GM12878 (cell line): Measurements from ENCODE around the gene EPM2AIP1. TPM values are rescaled to one million over a fixed set of nuclear protein-coding genes. Genes with fewer than 3 reads are reported as not detected.

ENCODE experiments used
- BCL3 ChIP-seq: IDR thresholded peaks from 2 replicates; pipeline ENCODE4 v1.6.1; 2011; ENCODE audit warnings: borderline replicate concordance, low read depth, mild to moderate bottlenecking, moderate library complexity, low read length; ENCODE audit not compliant: insufficient read depth, poor library complexity, severe bottlenecking
- EED ChIP-seq: sonication (generic); IDR thresholded peaks from 2 replicates; pipeline ENCODE4 v1.6.1; 2016; ENCODE audit warnings: antibody characterized with exemption, low read depth
- ZBED1 ChIP-seq: IDR thresholded peaks from 2 replicates; pipeline ENCODE4 v1.6.1; 2016; ENCODE audit warnings: borderline replicate concordance
- ZNF217 ChIP-seq: fragments of 450-650 bp; IDR thresholded peaks from 2 replicates; pipeline ENCODE4 v1.6.1; 2017; ENCODE audit warnings: antibody characterized with exemption, mild to moderate bottlenecking
- polyA plus RNA-seq, 11 experiments: library from polyadenylated mRNA; depleted of rRNA in 4 of 11; unstranded in 6 of 11; stranded (reverse) in 5 of 11; fragments of >200 nt; fragmentation: Nextera tagmentation in 4 of 11; fragmentation: Illumina TruSeq in 1 of 11; extraction: Ambion mirVana in 4 of 11; extraction: Trizol in 1 of 11; gene quantifications; 1 replicate in 1 of 11; 2 replicates in 10 of 11; pipeline versions ENCODE4 v1.2.1 to v1.2.3, GENCODE V29; 2011 to 2016; ENCODE audit warnings: inconsistent platforms in 2 of 11, missing spikeins in 2 of 11, low read depth in 1 of 11
- total RNA-seq, 4 experiments: library from RNA; depleted of rRNA in 3 of 4; stranded (reverse); fragments of >200 nt in 3 of 4; fragmentation: Illumina TruSeq in 1 of 4; extraction: Trizol in 1 of 4; gene quantifications; 2 replicates each; pipeline versions ENCODE4 v1.2.1 to v1.2.3, GENCODE V29; 2013 to 2021
- TF ChIP-seq, protein P1 (sequence below): fragments of 450-650 bp; formaldehyde crosslinking; IDR thresholded peaks from 2 replicates; pipeline ENCODE4 v1.4.0; 2020; ENCODE audit warnings: mild to moderate bottlenecking, moderate library complexity
- TF ChIP-seq, protein P2 (sequence below): IDR thresholded peaks from 2 replicates; pipeline ENCODE4 v1.6.1; 2012; ENCODE audit warnings: low read depth, low read length, improper control_type of control experiment
- TF ChIP-seq, protein P3 (sequence below): fragments of 450-650 bp; IDR thresholded peaks from 2 replicates; pipeline ENCODE4 v1.6.1; 2017; ENCODE audit warnings: borderline replicate concordance
- TF ChIP-seq, protein P4 (sequence below): fragments of 450-650 bp; IDR thresholded peaks from 2 replicates; pipeline ENCODE4 v1.6.1; 2017; ENCODE audit warnings: mild to moderate bottlenecking, moderate library complexity
- TF ChIP-seq, protein P5 (sequence below): fragments of 450-650 bp; formaldehyde crosslinking; IDR thresholded peaks from 2 replicates; pipeline ENCODE4 v1.5.0; 2022; ENCODE audit warnings: mild to moderate bottlenecking, missing genetic modification characterization
- TF ChIP-seq, protein P6 (sequence below): fragments of 450-650 bp; conservative IDR thresholded peaks from 2 replicates; pipeline ENCODE4 v1.6.1; 2017; ENCODE audit warnings: mild to moderate bottlenecking, moderate library complexity

EPM2AIP1 gene
- total and polyA plus RNA-seq, 10 of the 15 experiments (the other 5 are each of a cell fraction or from before 2014, with no cell fraction given): 5.5 to 31.9 (median 21.8) TPM

GRCh38 chr3:36969540-36970432, 23.1 kb downstream of the EPM2AIP1 start (continued):
- TF ChIP-seq, protein P1, sequence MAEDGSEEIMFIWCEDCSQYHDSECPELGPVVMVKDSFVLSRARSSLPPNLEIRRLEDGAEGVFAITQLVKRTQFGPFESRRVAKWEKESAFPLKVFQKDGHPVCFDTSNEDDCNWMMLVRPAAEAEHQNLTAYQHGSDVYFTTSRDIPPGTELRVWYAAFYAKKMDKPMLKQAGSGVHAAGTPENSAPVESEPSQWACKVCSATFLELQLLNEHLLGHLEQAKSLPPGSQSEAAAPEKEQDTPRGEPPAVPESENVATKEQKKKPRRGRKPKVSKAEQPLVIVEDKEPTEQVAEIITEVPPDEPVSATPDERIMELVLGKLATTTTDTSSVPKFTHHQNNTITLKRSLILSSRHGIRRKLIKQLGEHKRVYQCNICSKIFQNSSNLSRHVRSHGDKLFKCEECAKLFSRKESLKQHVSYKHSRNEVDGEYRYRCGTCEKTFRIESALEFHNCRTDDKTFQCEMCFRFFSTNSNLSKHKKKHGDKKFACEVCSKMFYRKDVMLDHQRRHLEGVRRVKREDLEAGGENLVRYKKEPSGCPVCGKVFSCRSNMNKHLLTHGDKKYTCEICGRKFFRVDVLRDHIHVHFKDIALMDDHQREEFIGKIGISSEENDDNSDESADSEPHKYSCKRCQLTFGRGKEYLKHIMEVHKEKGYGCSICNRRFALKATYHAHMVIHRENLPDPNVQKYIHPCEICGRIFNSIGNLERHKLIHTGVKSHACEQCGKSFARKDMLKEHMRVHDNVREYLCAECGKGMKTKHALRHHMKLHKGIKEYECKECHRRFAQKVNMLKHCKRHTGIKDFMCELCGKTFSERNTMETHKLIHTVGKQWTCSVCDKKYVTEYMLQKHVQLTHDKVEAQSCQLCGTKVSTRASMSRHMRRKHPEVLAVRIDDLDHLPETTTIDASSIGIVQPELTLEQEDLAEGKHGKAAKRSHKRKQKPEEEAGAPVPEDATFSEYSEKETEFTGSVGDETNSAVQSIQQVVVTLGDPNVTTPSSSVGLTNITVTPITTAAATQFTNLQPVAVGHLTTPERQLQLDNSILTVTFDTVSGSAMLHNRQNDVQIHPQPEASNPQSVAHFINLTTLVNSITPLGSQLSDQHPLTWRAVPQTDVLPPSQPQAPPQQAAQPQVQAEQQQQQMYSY (CRISPR knock-in tag): no peak
- TF ChIP-seq ZNF217 (no peak), BCL3 (no peak), EED (no peak), ZBED1 (no peak)
- TF ChIP-seq, protein P2, sequence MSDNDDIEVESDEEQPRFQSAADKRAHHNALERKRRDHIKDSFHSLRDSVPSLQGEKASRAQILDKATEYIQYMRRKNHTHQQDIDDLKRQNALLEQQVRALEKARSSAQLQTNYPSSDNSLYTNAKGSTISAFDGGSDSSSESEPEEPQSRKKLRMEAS: peak; percentile 37; the same call in 1 of the 2 replicates
- TF ChIP-seq, protein P3, sequence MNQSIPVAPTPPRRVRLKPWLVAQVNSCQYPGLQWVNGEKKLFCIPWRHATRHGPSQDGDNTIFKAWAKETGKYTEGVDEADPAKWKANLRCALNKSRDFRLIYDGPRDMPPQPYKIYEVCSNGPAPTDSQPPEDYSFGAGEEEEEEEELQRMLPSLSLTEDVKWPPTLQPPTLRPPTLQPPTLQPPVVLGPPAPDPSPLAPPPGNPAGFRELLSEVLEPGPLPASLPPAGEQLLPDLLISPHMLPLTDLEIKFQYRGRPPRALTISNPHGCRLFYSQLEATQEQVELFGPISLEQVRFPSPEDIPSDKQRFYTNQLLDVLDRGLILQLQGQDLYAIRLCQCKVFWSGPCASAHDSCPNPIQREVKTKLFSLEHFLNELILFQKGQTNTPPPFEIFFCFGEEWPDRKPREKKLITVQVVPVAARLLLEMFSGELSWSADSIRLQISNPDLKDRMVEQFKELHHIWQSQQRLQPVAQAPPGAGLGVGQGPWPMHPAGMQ: no peak
- TF ChIP-seq, protein P4, sequence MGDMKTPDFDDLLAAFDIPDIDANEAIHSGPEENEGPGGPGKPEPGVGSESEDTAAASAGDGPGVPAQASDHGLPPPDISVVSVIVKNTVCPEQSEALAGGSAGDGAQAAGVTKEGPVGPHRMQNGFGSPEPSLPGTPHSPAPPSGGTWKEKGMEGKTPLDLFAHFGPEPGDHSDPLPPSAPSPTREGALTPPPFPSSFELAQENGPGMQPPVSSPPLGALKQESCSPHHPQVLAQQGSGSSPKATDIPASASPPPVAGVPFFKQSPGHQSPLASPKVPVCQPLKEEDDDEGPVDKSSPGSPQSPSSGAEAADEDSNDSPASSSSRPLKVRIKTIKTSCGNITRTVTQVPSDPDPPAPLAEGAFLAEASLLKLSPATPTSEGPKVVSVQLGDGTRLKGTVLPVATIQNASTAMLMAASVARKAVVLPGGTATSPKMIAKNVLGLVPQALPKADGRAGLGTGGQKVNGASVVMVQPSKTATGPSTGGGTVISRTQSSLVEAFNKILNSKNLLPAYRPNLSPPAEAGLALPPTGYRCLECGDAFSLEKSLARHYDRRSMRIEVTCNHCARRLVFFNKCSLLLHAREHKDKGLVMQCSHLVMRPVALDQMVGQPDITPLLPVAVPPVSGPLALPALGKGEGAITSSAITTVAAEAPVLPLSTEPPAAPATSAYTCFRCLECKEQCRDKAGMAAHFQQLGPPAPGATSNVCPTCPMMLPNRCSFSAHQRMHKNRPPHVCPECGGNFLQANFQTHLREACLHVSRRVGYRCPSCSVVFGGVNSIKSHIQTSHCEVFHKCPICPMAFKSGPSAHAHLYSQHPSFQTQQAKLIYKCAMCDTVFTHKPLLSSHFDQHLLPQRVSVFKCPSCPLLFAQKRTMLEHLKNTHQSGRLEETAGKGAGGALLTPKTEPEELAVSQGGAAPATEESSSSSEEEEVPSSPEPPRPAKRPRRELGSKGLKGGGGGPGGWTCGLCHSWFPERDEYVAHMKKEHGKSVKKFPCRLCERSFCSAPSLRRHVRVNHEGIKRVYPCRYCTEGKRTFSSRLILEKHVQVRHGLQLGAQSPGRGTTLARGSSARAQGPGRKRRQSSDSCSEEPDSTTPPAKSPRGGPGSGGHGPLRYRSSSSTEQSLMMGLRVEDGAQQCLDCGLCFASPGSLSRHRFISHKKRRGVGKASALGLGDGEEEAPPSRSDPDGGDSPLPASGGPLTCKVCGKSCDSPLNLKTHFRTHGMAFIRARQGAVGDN: peak; percentile 38; the same call in 1 of the 2 replicates
- TF ChIP-seq, protein P5, sequence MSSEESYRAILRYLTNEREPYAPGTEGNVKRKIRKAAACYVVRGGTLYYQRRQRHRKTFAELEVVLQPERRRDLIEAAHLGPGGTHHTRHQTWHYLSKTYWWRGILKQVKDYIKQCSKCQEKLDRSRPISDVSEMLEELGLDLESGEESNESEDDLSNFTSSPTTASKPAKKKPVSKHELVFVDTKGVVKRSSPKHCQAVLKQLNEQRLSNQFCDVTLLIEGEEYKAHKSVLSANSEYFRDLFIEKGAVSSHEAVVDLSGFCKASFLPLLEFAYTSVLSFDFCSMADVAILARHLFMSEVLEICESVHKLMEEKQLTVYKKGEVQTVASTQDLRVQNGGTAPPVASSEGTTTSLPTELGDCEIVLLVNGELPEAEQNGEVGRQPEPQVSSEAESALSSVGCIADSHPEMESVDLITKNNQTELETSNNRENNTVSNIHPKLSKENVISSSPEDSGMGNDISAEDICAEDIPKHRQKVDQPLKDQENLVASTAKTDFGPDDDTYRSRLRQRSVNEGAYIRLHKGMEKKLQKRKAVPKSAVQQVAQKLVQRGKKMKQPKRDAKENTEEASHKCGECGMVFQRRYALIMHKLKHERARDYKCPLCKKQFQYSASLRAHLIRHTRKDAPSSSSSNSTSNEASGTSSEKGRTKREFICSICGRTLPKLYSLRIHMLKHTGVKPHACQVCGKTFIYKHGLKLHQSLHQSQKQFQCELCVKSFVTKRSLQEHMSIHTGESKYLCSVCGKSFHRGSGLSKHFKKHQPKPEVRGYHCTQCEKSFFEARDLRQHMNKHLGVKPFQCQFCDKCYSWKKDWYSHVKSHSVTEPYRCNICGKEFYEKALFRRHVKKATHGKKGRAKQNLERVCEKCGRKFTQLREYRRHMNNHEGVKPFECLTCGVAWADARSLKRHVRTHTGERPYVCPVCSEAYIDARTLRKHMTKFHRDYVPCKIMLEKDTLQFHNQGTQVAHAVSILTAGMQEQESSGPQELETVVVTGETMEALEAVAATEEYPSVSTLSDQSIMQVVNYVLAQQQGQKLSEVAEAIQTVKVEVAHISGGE: no peak
- TF ChIP-seq, protein P6, sequence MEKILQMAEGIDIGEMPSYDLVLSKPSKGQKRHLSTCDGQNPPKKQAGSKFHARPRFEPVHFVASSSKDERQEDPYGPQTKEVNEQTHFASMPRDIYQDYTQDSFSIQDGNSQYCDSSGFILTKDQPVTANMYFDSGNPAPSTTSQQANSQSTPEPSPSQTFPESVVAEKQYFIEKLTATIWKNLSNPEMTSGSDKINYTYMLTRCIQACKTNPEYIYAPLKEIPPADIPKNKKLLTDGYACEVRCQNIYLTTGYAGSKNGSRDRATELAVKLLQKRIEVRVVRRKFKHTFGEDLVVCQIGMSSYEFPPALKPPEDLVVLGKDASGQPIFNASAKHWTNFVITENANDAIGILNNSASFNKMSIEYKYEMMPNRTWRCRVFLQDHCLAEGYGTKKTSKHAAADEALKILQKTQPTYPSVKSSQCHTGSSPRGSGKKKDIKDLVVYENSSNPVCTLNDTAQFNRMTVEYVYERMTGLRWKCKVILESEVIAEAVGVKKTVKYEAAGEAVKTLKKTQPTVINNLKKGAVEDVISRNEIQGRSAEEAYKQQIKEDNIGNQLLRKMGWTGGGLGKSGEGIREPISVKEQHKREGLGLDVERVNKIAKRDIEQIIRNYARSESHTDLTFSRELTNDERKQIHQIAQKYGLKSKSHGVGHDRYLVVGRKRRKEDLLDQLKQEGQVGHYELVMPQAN: no peak
